Activated CD4-positive, alpha-beta T cell treated with anti-CD3 and anti-CD28 coated beads, Interleukin-2, amount 10 ng/mL, durations not matched to agents 7 days and 5 days (primary cell): ENCODE measurements around the gene KRT17. TPM values are rescaled to one million over a fixed set of nuclear protein-coding genes. Genes with fewer than 3 reads are reported as not detected.
"Not testable (repeated sequence)": the region's sequence is repeated elsewhere in the genome, so short reads cannot be mapped to it uniquely, and the experiment has no call there.

Experiments used
- CTCF ChIA-PET: fragments of 350-600 bp; sonication (Branson Sonifier 250); formaldehyde crosslinking; loops from one replicate; lab custom pipeline; 2021; ENCODE audit warnings: antibody characterized with exemption; lab: Charles Lee
- POLR2A ChIA-PET: fragments of 350-600 bp; sonication (Branson Sonifier 250); formaldehyde crosslinking; loops from one replicate; lab custom pipeline; 2021; ENCODE audit warnings: antibody characterized with exemption; lab: Charles Lee
- DNase-seq: peaks from one replicate; pipeline ENCODE4 v3.0.0-alpha.2; 2020
- H3K27ac Mint-ChIP-seq: one replicate; pipeline ENCODE4 v1.8.0; 2021; ENCODE audit warnings: mild to moderate bottlenecking, moderate library complexity, mixed read lengths
- H3K27me3 Mint-ChIP-seq: one replicate; pipeline ENCODE4 v1.8.0; 2021; ENCODE audit warnings: mixed read lengths
- H3K36me3 Mint-ChIP-seq: one replicate; pipeline ENCODE4 v1.8.0; 2021; ENCODE audit warnings: low read depth, mixed read lengths
- H3K4me1 Mint-ChIP-seq: one replicate; pipeline ENCODE4 v1.8.0; 2021; ENCODE audit warnings: mixed read lengths
- H3K4me3 Mint-ChIP-seq: one replicate; pipeline ENCODE4 v1.8.0; 2021; ENCODE audit warnings: mild to moderate bottlenecking, moderate library complexity, mixed read lengths
- H3K9me3 Mint-ChIP-seq: one replicate; pipeline ENCODE4 v1.8.0; 2021; ENCODE audit warnings: mixed read lengths
- total RNA-seq, 2 experiments: library from RNA; stranded (reverse); gene quantifications; one replicate each; pipeline ENCODE4 v1.2.3, GENCODE V29; 2021

The KRT17 gene
- total RNA-seq, 2 experiments from 2014 or later = 0.25 TPM; not detected in 1

DNA sequence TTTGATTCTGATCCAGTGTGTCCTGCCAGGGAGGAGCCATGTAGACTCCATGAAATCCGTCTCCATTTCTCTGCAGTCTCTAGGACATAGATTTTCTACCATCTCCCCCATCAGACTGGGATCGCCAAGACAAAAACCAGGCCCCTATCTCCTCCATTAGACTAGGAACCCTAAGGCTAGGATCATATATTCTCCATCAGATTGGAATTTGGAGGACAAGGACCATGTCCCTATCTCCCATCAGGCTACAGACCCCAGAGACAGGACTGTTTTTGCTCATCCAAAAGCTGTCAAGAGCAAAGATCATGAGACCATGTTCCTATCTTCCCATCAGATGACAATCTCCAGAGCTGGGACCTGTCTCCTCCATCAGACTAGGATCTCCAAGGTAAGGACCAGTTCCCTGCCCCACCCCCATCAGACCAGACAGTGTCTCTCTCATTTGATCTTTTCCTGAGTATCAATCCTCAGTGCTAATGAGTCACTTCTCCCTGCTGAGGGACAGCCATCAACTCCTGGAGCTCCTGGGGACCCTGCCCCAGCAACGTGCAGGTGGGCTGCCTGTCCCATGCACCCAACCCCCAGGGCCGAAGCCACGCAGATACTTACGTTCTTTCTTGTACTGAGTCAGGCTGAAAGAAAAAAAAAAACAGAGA, 4.3 kb downstream of the KRT17 start:
- H3K4me3 Mint-ChIP-seq, H3K36me3 Mint-ChIP-seq, H3K27me3 Mint-ChIP-seq, H3K27ac Mint-ChIP-seq, H3K4me1 Mint-ChIP-seq, H3K9me3 Mint-ChIP-seq, DNase-seq, POLR2A ChIA-PET: not testable (repeated sequence)
- CTCF ChIA-PET = interaction anchor here (1.2 to 2.0 kb wide), 2 partner anchors 29 to 43 kb away, joined by 4 to 5 read pairs; no protein-coding TSS in a partner anchor

DNA sequence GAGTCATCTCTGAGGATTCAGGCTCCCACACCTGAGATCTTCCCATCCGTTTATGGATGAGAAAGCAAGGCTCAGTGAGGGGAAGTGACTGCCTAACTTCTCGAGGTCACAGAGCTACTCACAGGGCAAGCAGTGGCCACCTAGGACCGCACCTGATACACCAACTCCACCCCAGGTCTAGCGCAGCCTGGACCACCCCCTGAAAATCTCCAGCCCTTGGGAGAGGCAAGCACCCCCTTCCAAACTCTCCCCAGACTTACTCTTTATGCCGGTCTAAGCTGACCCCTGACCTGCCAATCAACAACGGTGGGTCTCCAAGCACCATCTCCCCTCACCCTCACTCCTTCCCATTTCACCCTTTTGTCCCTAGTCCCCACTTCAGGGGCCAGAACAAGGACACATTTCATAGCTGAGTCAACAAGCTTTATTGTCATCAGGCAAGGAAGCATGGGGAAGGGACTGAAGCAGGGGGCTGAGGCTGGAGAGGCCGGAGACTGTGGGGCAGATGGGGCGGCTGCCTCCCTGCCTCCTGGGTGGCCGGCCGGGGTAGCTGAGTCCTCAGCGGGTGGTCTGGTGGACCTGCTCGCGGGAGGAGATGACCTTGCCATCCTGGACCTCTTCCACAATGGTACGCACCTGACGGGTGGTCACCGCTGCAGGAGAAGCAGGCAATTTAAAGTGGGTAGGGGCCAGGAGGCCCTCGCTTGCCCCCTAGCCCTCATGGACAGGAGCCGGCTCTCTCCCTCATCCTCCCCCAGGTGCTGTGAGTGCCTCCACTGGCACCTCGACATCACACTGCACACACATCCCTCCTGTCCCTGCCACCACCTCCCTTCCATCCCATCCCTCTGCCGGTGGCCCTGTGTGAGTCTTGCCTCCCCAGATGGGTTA, 5.1 kb downstream of the KRT17 start:
- Mint-ChIP-seq H3K4me1 (no peaks in the 10 kb centered on the region), H3K36me3 (no peaks in the 10 kb centered on the region), H3K4me3 (no peak overlapping the region), H3K27ac (no peak overlapping the region), H3K27me3 (no peaks in the 10 kb centered on the region), H3K9me3 (no peaks in the 10 kb centered on the region)
- ChIA-PET CTCF (no interaction called here), POLR2A (no interaction called here)
- DNase-seq = no peak

DNA sequence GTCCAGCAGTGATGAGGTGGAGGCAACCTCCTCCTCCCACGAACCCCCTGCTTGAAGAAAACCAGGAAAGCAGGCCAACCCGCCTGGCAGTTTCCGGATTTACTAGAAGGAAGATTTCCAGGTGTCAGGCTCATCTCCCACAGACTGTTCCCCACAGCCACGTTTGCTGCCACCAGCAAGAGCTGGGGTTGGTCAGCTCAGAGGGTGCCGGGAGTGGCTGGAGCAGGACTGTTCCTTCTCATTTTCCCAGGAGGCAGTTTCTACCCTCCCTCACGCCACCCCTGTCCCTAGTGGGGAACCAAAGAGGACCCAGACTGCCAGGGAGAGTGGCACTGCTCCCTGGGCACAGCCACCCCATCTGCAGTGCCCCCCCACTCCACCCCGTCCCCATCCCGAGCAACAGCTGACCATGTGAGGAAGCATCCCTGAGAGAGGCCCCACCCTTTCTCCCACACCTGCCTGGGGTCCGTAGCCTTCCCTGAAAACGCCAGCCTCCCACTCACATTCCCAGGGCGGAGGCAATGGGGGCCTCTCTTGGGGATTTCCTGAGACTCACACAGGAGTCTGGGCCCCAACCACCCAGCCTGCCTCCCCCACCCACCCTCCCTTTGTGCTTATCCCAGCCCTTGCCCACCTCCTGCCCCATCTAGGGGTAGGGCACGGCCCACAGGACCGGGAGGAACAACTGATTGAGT, 5.9 kb downstream of the KRT17 start:
- no peaks in the 10 kb centered on the region for H3K27me3 Mint-ChIP-seq
- no peaks in the 10 kb centered on the region for H3K36me3 Mint-ChIP-seq
- H3K9me3 Mint-ChIP-seq = no peaks in the 10 kb centered on the region
- no peak overlapping the region for H3K4me3 Mint-ChIP-seq
- ChIA-PET POLR2A (no interaction called here), CTCF (no interaction called here)
- H3K4me1 Mint-ChIP-seq = no peaks in the 10 kb centered on the region
- no peak overlapping the region for H3K27ac Mint-ChIP-seq
- DNase-seq = no peak

DNA sequence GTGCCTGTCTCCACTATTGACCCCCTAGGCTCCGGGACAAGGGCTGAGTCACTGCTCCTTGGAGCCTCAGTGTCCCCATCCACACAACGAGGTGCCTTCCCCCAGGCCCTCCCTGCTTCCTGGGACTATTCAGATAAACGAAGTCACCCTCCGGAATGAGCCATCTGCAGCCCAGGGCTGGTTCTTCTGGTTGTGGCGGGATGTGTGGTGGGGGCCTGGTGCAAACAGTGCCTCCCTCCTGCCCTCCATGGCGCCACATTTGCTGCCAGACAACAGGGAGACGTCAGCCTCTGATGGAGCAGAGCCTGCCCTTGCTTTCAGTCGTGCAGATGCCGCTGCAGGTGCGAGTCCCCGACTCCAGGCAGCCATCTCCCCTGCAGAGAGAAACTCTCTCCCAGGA, 6.7 kb downstream of the KRT17 start:
- ChIA-PET POLR2A (no interaction called here), CTCF (no interaction called here)
- Mint-ChIP-seq H3K4me1 (no peaks in the 10 kb centered on the region), H3K36me3 (no peaks in the 10 kb centered on the region), H3K27me3 (no peaks in the 10 kb centered on the region), H3K9me3 (no peaks in the 10 kb centered on the region), H3K4me3 (no peak overlapping the region), H3K27ac (no peak overlapping the region)
- DNase-seq = no peak

DNA sequence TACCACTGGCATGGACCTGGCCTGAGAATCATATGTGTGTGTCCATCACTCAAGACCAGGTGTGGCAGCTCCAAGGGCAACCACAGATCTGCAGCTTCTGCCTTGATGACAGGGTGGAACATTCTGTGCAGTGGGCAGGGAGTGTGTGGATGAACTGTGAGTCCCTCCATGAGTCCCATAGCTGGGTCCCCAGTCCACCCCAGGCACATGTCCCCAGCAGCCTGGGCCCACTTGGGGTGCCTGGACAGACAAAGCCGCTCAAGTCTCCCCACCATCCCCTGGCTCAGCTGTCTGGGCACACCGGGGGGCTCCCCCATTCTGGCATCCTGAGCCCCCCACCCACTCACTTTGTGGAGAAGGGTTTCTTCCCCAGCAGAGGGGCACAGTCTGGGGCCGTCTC, 7.2 kb downstream of the KRT17 start:
- H3K27ac Mint-ChIP-seq = no peak overlapping the region
- CTCF ChIA-PET = no interaction called here
- H3K9me3 Mint-ChIP-seq = no peaks in the 10 kb centered on the region
- POLR2A ChIA-PET = no interaction called here
- H3K4me3 Mint-ChIP-seq = no peak overlapping the region
- H3K36me3 Mint-ChIP-seq = no peaks in the 10 kb centered on the region
- no peak for DNase-seq
- H3K4me1 Mint-ChIP-seq = no peaks in the 10 kb centered on the region
- no peaks in the 10 kb centered on the region for H3K27me3 Mint-ChIP-seq

DNA sequence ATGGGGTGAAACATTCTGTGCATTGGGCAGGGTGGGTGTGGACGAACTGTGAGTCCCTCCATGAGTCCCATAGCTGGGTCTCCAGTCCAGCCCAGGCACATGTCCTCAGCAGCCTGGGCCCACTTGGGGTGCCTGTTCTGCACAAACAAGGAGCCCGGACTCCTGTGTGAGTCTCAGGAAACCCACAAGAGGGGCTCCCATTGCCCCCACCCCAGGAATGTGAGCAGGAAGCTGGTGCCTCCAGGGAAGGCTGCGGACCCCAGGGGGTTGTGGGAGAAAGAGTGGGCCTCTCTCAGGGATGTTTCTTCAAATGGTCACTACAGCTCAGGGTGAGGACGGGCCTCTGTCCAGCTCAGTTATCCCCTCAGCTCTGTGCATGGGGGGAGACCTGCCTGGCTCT, 7.9 kb downstream of the KRT17 start:
- POLR2A ChIA-PET, H3K27ac Mint-ChIP-seq, CTCF ChIA-PET, H3K9me3 Mint-ChIP-seq, H3K4me3 Mint-ChIP-seq, H3K36me3 Mint-ChIP-seq, DNase-seq, H3K4me1 Mint-ChIP-seq, H3K27me3 Mint-ChIP-seq: not testable (repeated sequence)

DNA sequence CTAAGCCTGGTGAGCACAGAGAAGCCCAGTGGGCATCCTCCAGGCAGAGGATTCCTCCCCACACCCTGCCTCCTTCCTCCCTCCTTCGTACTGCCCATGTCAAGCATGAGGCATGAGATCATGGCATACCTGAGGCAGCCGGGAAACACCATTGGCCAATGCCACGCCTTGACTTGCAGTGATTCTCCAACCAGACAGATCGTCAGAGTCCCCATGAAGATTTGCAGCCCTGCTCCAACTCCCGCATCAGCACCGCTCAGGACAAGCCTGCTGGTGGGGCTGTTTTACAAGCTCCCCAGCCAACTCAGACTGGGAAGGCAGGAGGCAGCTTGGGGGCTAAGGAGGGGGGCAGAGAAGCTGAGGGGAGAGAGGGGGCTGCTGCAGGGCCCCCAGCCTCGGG, 8.9 kb downstream of the KRT17 start:
- Mint-ChIP-seq H3K27ac (no peak overlapping the region), H3K4me3 (no peak overlapping the region), H3K27me3 (no peaks in the 10 kb centered on the region), H3K9me3 (no peaks in the 10 kb centered on the region), H3K36me3 (no peaks in the 10 kb centered on the region), H3K4me1 (no peaks in the 10 kb centered on the region)
- DNase-seq = no peak
- POLR2A ChIA-PET = no interaction called here
- CTCF ChIA-PET = no interaction called here

DNA sequence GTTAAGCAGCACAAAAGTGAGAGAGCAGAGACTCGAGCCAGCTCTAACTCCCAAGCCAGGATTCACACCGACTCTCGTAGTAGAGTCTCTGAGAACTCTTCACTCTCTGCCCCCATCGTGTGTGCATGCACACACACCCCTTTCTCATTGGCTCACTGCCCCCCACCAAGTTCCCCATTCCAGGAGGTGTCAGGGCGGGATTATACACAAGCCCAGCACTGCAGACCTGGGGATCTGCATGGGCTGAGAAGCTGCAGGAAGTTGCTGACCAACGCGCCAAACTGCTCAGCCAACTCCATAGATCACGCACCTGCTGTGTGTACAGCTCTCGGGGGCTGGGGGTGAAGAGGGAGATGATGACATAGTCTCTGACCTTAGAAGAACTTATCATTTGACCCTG, 9.6 kb downstream of the KRT17 start:
- POLR2A ChIA-PET, H3K4me1 Mint-ChIP-seq, DNase-seq, H3K4me3 Mint-ChIP-seq, H3K27me3 Mint-ChIP-seq, CTCF ChIA-PET, H3K9me3 Mint-ChIP-seq, H3K27ac Mint-ChIP-seq, H3K36me3 Mint-ChIP-seq: not testable (repeated sequence)

DNA sequence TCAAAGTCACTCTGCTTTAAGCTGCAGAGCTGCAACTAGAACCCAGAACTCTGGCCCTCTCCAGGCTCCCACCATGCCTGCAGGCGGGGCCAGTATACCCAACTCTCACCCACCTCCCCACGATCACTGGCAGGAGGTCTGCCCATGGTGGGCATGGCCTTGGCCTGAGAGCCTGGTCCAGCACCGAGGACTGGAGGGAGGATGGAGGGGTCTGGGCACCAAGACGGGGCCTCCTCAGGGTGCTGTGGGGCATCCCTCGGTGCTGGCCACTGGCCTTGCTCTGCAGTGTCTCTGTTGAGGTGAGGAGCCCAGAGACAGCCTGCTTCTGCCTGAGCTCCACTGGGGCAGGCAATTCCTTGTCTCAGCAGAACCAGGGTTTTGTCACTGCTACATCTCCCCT, 10.3 kb downstream of the KRT17 start:
- Mint-ChIP-seq H3K4me3 (no peak overlapping the region), H3K27ac (no peak overlapping the region), H3K4me1 (no peaks in the 10 kb centered on the region), H3K9me3 (no peaks in the 10 kb centered on the region), H3K36me3 (no peaks in the 10 kb centered on the region), H3K27me3 (peaks cover 8% of the 10 kb centered on the region)
- ChIA-PET POLR2A (no interaction called here), CTCF (no interaction called here)
- no peak for DNase-seq

DNA sequence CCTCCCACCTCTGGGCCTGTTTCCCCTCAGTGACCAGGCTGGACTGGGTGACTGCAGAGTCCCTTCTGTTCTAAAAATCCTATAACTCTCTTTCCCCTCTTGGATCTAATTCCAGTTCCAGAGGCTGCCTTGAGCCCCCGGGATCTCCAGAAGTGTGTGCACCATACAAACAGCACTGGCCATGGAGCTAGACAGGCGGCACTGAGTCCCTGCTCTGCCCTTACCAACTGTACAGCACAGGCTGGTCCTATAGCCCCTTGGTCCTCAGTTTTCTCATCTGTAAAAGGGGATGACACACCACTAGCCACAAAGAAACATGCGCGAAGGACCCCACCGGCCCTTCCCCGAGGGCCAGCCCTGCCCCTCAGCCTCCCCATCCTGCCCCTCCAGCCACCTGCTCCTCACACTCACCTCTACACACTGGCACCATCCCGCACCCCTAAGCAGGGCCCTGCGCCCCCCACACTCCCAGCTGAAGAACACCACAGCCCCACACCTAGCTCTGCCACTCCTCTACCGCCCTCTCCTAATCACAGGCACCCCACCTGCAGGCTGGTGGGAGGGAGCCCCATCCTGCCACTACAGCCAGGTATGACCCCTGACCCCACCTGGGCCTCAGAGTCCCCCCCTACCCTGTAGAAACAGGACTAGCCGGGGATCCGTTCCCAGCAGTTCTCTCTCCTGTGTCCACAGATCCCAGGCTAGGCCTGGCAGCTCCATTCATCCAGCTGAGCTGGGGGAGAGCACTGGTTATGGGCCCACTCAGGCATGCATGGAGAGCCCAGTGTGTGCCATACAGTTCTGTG, 10.9 kb downstream of the KRT17 start:
- Mint-ChIP-seq H3K36me3 (no peaks in the 10 kb centered on the region), H3K4me1 (no peaks in the 10 kb centered on the region), H3K27ac (no peak overlapping the region), H3K4me3 (no peak overlapping the region), H3K27me3 (peaks cover 10% of the 10 kb centered on the region), H3K9me3 (no peaks in the 10 kb centered on the region)
- ChIA-PET POLR2A (no interaction called here), CTCF (interaction anchor here (0.5 to 0.6 kb wide), 2 partner anchors 10 to 11 kb away, joined by 3 to 4 read pairs; no protein-coding TSS in a partner anchor)
- DNase-seq = no peak

DNA sequence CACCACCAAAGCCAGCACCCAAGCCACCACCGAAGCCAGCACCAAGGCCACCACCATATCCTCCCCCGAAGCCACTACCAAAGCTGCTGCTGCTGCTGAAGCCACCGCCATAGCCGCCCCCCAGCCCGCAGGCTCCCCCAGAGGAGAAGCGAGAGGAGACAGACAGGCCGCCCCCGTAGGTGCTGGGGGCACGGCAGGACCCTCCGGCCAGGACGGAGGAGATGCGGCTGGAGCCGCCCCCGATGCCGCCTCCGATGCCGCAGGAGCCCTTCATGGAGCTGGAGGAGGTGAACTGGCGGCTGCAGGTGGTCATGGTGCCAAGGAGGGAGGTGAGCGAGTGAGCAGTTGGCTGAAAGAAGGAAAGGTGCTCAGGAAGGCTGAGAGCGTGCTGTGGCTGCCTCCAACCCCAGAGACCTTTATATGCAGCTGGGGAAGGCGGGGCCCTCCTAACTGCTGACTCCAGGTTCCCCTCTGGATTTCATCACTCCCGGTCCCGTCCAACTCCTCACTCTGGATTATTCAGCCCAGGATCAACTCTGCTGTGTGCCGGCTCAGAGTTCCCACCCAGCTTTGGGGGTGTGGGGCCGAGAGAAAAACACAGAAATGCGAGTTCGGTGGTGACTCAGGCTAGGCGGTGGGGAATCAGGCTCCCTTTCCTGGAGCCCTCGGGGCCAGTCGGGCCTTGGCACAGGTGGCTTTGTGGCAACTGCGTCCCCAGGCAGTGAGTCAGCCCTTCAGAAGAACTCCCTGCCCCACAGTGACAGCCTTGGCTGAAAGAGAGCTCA, 11.8 kb downstream of the KRT17 start, which contains the start of gene KRT16:
Gene KRT16, minus strand, starts transcription at position 392 of the 785 bp plus-strand sequence. Its CDS starts 79 bp downstream, at position 313.
- H3K9me3 Mint-ChIP-seq, POLR2A ChIA-PET, H3K4me3 Mint-ChIP-seq, H3K36me3 Mint-ChIP-seq, H3K27ac Mint-ChIP-seq, H3K4me1 Mint-ChIP-seq, DNase-seq, H3K27me3 Mint-ChIP-seq: not testable (repeated sequence)
- CTCF ChIA-PET = interaction anchor here (0.5 to 0.6 kb wide), 2 partner anchors 9 to 10 kb away, joined by 3 to 4 read pairs; no protein-coding TSS in a partner anchor
